OCI-LY7 (cell line): Measurements from ENCODE around the gene SNX13. TPM values are rescaled to one million over a fixed set of nuclear protein-coding genes. Genes with fewer than 3 reads are reported as not detected.

ENCODE experiments used
- BruUV-seq: library from RNA; stranded (reverse); fragments of 400-500 nt; replicated peaks from 2 replicates; lab custom pipeline; 2021; lab: Mats Ljungman, UMichigan
- CTCF ChIA-PET: fragments of 300-600 bp; sonication (Branson Sonifier 250); formaldehyde crosslinking; loops from one replicate; lab custom pipeline; 2022; ENCODE audit warnings: antibody characterized with exemption; ENCODE audit not compliant: unreplicated experiment; lab: Charles Lee
- POLR2A ChIA-PET: fragments of 300-600 bp; sonication (Branson Sonifier 250); formaldehyde crosslinking; loops from one replicate; lab custom pipeline; 2022; ENCODE audit warnings: antibody characterized with exemption; lab: Charles Lee
- DNase-seq: peaks from one replicate; pipeline ENCODE4 v3.0.0-alpha.2; 2015; ENCODE audit warnings: low spot score
- H2AFZ ChIP-seq: fragments of 200-600 bp; sonication (generic), shearing (Covaris generic); 2 replicates; pipeline ENCODE4 v1.6.1; 2014; ENCODE audit warnings: mild to moderate bottlenecking, antibody characterized with exemption, low read length, moderate library complexity
- H3K27ac ChIP-seq: fragments of 200-600 bp; sonication (generic); 2 replicates; pipeline ENCODE4 v1.5.1; 2014; ENCODE audit warnings: mixed run types, low read depth, mild to moderate bottlenecking, moderate library complexity, low read length, inconsistent platforms; ENCODE audit not compliant: poor library complexity, severe bottlenecking
- H3K36me3 ChIP-seq: fragments of 200-600 bp; sonication (generic); 2 replicates; pipeline ENCODE4 v1.6.1; 2014; ENCODE audit warnings: mild to moderate bottlenecking, antibody characterized with exemption, low read length, moderate library complexity, mixed read lengths; ENCODE audit not compliant: insufficient read depth
- H3K4me1 ChIP-seq: fragments of 200-600 bp; sonication (generic); 2 replicates; pipeline ENCODE4 v1.5.1; 2014; ENCODE audit warnings: mild to moderate bottlenecking, low read length; ENCODE audit not compliant: insufficient read depth, poor library complexity, severe bottlenecking
- H3K4me2 ChIP-seq: fragments of 200-600 bp; sonication (generic); 2 replicates; pipeline ENCODE4 v1.6.1; 2014; ENCODE audit warnings: mild to moderate bottlenecking, low read length
- H3K4me3 ChIP-seq: fragments of 200-600 bp; sonication (generic); 2 replicates; pipeline ENCODE4 v1.5.1; 2014; ENCODE audit warnings: mild to moderate bottlenecking, low read depth, low read length; ENCODE audit not compliant: poor library complexity, severe bottlenecking
- H3K79me2 ChIP-seq: fragments of 200-600 bp; sonication (generic); 2 replicates; pipeline ENCODE4 v1.6.1; 2016; ENCODE audit warnings: low read depth, mild to moderate bottlenecking, low read length, moderate library complexity, mixed read lengths; ENCODE audit not compliant: insufficient read depth
- H3K9me2 ChIP-seq: fragments of 200-600 bp; sonication (generic); 2 replicates; pipeline ENCODE4 v1.6.1; 2016; ENCODE audit warnings: mild to moderate bottlenecking, low read length, mixed read lengths; ENCODE audit not compliant: insufficient read depth
- H3K9me3 ChIP-seq: fragments of 200-600 bp; sonication (generic); 2 replicates; pipeline ENCODE4 v1.6.1; 2014; ENCODE audit warnings: mild to moderate bottlenecking, mixed run types, low read length, mixed read lengths
- H4K20me1 ChIP-seq: fragments of 200-600 bp; sonication (generic); 2 replicates; pipeline ENCODE4 v1.6.1; 2014; ENCODE audit warnings: mild to moderate bottlenecking, antibody characterized with exemption, low read length, moderate library complexity, mixed read lengths; ENCODE audit not compliant: insufficient read depth
- CTCF ChIP-seq: fragments of 200-600 bp; sonication (generic); conservative IDR thresholded peaks from 2 replicates; pipeline ENCODE4 v1.5.1; 2014; ENCODE audit warnings: mild to moderate bottlenecking, antibody characterized with exemption, low read length, moderate library complexity, mixed read lengths
- EZH2phosphoT487 ChIP-seq: fragments of 200-600 bp; sonication (generic); IDR thresholded peaks from 2 replicates; pipeline ENCODE4 v1.6.1; 2018; ENCODE audit warnings: low read depth, borderline replicate concordance, mild to moderate bottlenecking, mixed run types, antibody characterized with exemption, low read length, moderate library complexity, mixed read lengths
- intact Hi-C: fragments of 100-400 bp; cut with micrococcal nuclease; formaldehyde crosslinking; loops from one replicate; pipeline ENCODE4 v1.10.0; 2022; ENCODE audit not compliant: unreplicated experiment
- total RNA-seq, 2 experiments: library from RNA; depleted of rRNA in 1 of 2; stranded (reverse); fragments of >200 nt in 1 of 2; shearing (Covaris generic) in 1 of 2; gene quantifications; 2 replicates each; pipeline ENCODE4 v1.2.3, GENCODE V29; 2014 to 2022

The SNX13 gene
- total RNA-seq, 2 experiments from 2014 or later: 20.0 to 32.6 TPM

GRCh38 chr7:17937506-17938120 is 2.7 kb downstream of the SNX13 start:
- peak overlapping the region; percentile 95 for H3K4me2 ChIP-seq
- no peaks in the 10 kb centered on the region for H3K9me3 ChIP-seq
- CTCF ChIA-PET: no interaction called here
- no TSS peak for BruUV-seq
- peak overlapping the region; percentile 9 for H3K27ac ChIP-seq
- peaks cover 9% of the 10 kb centered on the region for H3K36me3 ChIP-seq
- peaks cover 42% of the 10 kb centered on the region for H3K4me1 ChIP-seq
- intact Hi-C loops: no loop called here
- H2AFZ ChIP-seq: no peak overlapping the region
- peaks cover 4% of the 10 kb centered on the region; the same call in 1 of the 2 replicates for H4K20me1 ChIP-seq
- H3K4me3 ChIP-seq: peak overlapping the region; percentile 96
- TF ChIP-seq CTCF (no peak), EZH2phosphoT487 (no peak)
- no peaks in the 10 kb centered on the region for H3K9me2 ChIP-seq
- POLR2A ChIA-PET: interaction anchor here (0.6 to 2.7 kb wide), 12 partner anchors 10 to 575 kb away, joined by 3 to 21 read pairs (median 4); no protein-coding TSS in a partner anchor
- H3K79me2 ChIP-seq: peaks cover 81% of the 10 kb centered on the region
- DNase-seq: no peak

DNA sequence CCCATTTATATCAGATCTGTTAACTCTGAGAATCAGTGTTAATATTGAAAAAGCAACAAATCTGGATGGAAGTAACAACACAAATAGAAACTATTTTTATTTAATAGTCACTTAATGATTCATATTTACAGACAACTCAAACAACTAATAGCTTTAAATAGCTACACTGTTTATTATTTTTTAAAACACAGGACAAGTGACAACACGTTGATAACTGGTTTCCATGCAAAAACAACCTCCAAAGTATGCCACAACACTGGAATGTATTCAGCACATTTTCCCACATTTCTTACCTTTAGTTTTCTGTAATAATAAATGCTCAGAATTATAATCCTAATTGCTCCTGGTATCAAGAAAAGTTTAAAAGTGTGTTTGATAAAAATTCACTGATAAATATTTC is 4.0 kb downstream of the SNX13 start:
- H3K79me2 ChIP-seq: peaks cover 93% of the 10 kb centered on the region
- intact Hi-C loops: no loop called here
- peaks cover 4% of the 10 kb centered on the region for H4K20me1 ChIP-seq
- CTCF ChIA-PET: interaction anchor here (0.6 kb wide), 1 partner anchor 338 kb away, joined by 4 read pairs; no protein-coding TSS in a partner anchor
- H3K4me3 ChIP-seq: no peak overlapping the region
- no peak overlapping the region for H3K27ac ChIP-seq
- peak overlapping the region; percentile 17; the same call in 1 of the 2 replicates for H3K4me2 ChIP-seq
- no TSS peak for BruUV-seq
- TF ChIP-seq CTCF (no peak), EZH2phosphoT487 (no peak)
- peaks cover 9% of the 10 kb centered on the region for H3K36me3 ChIP-seq
- H3K9me3 ChIP-seq: no peaks in the 10 kb centered on the region
- DNase-seq: no peak
- H3K9me2 ChIP-seq: no peaks in the 10 kb centered on the region
- H3K4me1 ChIP-seq: peaks cover 36% of the 10 kb centered on the region
- H2AFZ ChIP-seq: no peak overlapping the region
- POLR2A ChIA-PET: interaction anchor here (0.5 to 2.7 kb wide), 7 partner anchors 8 to 50 kb away, joined by 3 to 21 read pairs (median 4); no protein-coding TSS in a partner anchor
